OCI-LY3 (cell line): ENCODE data around the gene SAMHD1.

Experiments
- CTCF ChIP-seq: fragments of 200-600, 300-600 bp; sonication (generic); IDR thresholded peaks from 2 replicates; pipeline ENCODE4 v1.5.1; 2014; ENCODE audit warnings: antibody characterized with exemption, low read length, low read depth
- EZH2phosphoT487 ChIP-seq: fragments of 200-600 bp; shearing (Covaris generic); IDR thresholded peaks from 2 replicates; pipeline ENCODE4 v1.6.1; 2018; ENCODE audit warnings: antibody characterized with exemption, mixed run types, low read depth

- TF ChIP-seq CTCF (no peak), EZH2phosphoT487 (no peak)
These were observed 96.3 kb downstream of the SAMHD1 start for GRCh38 chr20:36855241-36855657.
